GM18520 (cell line): ENCODE measurements around the gene NBPF8.
"Not testable (repeated sequence)": the region's sequence is repeated elsewhere in the genome, so short reads cannot be mapped to it uniquely, and the experiment has no call there.

Source experiments
- ATAC-seq: cut with Tn5 transposase; IDR thresholded peaks from one replicate; pipeline ENCODE4 v1.9.1; 2021; ENCODE audit not compliant: unreplicated experiment

Gene NBPF8

GRCh38 chr1:120414911-120415480 lies at the start of gene NBPF8:
Gene NBPF8 (plus strand): TSS chr1:120415035. CDS start chr1:120436523, 21,488 bp downstream.
- peak; percentile 96 for ATAC-seq

DNA sequence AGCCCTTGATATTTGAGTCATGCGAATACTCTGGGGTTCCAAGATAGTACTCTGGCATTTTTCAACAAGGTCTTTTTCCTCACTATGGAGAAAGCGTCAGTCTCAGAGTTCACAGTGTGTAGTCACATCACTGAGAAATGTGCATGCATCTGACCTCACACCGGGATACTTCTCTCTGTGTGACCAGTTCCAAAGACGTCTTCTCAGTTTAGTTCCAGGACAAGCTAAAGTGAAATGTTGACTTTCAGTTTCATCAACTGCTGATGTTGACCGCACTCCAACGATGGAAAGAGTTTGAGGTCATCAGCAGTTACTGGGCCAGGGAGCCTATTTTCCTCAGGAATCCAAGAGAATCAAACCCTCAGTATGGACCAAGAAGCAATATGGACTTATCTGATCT lies 47.1 kb upstream of the NBPF8 start:
- not testable (repeated sequence) for ATAC-seq

- ATAC-seq = not testable (repeated sequence)
These were observed 28.2 kb upstream of the NBPF8 start for GRCh38 chr1:120386651-120387050.

DNA sequence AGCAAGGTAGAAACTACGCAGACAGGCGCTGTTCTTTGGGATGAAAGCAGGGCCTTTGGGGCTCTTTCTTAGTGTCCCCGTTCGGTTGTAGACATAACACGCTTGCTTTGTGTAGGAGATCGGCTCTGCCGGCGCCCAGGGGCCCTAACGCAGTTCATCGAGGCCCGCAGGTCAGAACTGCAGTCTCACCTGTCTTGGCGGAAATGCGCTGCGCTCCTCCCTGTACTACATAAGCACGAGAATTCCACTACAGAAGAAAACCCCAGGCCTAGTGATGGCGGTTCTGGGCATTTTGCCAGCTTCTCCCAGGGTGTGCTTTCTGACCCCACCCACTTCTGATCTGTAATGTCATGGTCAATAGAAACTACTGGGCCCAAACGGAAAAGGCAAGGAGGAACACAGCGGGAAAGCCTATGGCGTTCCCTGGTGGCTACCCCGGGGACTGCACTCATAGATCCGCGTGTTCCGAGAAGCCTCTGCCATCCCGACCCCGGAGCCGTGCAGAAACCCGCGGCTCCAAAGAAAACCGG lies 26.2 kb upstream of the NBPF8 start:
- not testable (repeated sequence) for ATAC-seq

DNA sequence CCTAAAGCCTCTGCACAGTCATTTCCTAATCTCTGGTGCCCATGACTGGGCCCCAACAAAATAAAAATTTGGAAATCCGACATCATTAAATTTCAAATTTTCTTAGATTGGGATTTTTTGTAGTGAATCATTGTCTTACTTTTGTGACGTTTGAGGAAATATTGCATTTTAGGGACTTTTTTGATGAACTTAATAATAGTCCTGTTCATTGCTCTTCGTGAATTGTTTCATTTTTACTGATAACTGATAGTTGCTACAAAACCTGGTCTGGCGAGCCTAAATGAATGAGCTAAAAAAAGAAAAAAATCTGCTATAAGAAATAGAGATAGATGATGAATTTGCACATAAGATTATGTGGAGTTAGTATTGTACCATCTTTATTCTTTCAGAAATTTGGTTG lies 23.5 kb upstream of the NBPF8 start:
- ATAC-seq = not testable (repeated sequence)

DNA sequence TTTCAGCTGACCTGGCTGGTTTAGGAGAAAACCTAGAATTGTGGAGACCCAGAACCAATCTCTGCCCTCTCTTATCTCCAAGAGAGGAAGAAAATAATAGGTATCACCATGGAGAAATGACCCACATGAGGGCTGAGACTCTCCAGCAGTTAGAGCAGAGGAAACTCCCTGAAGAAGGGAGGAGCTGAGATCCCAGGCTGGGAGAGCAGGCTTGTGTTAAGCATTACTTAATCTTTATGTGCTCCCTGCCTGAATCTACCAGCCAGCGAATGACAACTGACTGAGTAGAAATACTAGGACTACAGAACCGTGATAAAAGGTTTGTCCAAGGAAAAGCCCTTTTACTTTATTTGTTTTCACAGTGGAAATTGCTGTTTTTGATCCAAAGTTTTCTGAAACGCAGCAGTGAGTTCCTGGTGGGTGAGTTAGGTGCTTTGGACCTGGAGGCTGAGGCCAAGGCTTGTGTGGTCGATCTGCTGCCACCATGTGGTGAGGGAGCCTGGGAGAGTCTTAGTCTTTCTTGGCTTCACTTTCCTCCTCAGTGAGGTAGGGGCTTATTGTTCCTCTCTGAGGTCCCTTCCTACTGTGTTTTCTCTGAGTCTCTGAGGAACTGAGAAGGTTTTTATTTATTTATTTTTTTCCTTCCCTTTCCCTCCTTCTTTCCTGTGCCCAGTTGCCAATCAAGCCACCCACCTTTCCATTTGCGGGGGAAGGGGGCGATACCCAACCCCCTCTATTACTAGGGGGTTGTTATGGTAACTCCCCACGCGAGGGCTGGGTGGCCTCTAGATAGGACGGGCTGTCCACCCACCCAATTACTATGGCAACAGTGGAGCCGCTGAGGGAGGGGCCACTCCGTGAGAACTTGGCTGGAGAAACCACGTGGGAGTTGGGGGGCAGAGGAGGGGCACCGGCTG lies 21.3 kb upstream of the NBPF8 start:
- not testable (repeated sequence) for ATAC-seq

DNA sequence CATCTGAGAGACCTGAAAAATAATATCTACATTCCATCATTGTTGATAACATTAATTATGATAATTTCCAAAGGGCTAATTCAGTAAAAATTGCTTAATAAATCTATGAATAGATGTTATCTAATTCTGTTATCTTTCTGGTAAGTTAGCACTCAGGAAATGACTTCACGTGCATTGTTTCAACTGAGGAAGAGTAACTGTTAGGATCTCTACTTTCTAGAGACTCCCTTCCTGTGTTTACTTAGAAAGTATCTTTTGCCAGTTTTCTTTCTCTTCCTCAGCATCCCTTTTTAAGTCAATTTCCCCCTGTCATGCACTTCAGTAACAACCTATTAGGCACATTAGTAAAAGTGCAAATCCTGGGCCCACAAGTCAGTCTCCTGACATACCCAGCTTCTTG lies 9.5 kb upstream of the NBPF8 start:
- ATAC-seq = not testable (repeated sequence)

GRCh38 chr1:120414451-120414850 lies 384 bp upstream of the NBPF8 start:
- not testable (repeated sequence) for ATAC-seq

- ATAC-seq = not testable (repeated sequence)
These were observed 692 bp downstream of the NBPF8 start for GRCh38 chr1:120415492-120415961.

GRCh38 chr1:120425063-120425462 lies 10.2 kb downstream of the NBPF8 start:
- not testable (repeated sequence) for ATAC-seq

DNA sequence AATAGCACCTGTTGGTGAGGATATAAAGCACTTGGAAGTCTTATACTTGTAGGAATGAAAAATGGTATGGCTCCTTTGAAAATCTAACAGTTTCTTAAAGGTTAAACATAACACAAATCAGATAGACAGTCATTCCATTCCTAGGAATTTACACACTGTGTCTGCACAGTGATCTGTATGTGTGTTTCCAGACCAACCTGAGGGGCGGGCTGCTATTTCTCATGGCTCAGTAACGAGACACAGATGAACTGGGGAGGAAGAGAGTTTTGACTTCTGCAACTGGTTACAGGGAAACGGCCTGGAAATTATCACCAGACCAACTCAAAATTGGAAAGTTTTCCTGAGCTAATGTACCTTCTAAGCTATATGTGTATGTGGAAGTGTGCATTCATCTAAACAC lies 16.8 kb downstream of the NBPF8 start:
- not testable (repeated sequence) for ATAC-seq

- ATAC-seq = not testable (repeated sequence)
These were observed 19.0 kb downstream of the NBPF8 start for GRCh38 chr1:120433831-120434230.

DNA sequence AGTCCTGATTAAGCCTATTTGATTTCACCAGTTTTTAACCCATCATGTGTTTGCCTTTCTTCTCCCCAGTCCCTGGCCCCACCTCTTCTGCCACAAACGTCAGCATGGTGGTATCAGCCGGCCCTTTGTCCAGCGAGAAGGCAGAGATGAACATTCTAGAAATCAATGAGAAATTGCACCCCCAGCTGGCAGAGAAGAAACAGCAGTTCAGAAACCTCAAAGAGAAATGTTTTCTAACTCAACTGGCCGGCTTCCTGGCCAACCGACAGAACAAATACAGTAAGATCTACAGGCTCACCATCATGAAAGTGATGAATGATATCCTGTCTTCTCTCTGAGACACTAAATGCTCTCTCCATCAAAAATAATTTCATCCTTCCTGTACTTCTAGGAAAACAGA lies 34.3 kb downstream of the NBPF8 start:
- ATAC-seq = not testable (repeated sequence)
